Activated naive CD8-positive, alpha-beta T cell treated with anti-CD3 and anti-CD28 coated beads, Interleukin-2, amount 50 U/mL, for 24 hours (primary cell): ENCODE data around the gene GGA1.
A peak's percentile ranks its signal among the peaks of the same experiment; 100 is the strongest.

Experiments
- ATAC-seq: fragments of 150-1000 bp; cut with Tn5 transposase; one replicate; pipeline ENCODE4 v1.10.0; 2021
- DNase-seq: peaks from one replicate; pipeline ENCODE4 v3.0.0; 2021
- H3K27ac Mint-ChIP-seq: one replicate; pipeline ENCODE4 v1.8.0; 2021; ENCODE audit warnings: mild to moderate bottlenecking, mixed read lengths
- H3K27me3 Mint-ChIP-seq: one replicate; pipeline ENCODE4 v1.8.0; 2021; ENCODE audit warnings: mixed read lengths
- H3K36me3 Mint-ChIP-seq: one replicate; pipeline ENCODE4 v1.8.0; 2021; ENCODE audit warnings: low read depth, mixed read lengths
- H3K4me1 Mint-ChIP-seq: one replicate; pipeline ENCODE4 v1.8.0; 2021; ENCODE audit warnings: mixed read lengths
- H3K4me3 Mint-ChIP-seq: one replicate; pipeline ENCODE4 v1.8.0; 2021; ENCODE audit warnings: mild to moderate bottlenecking, moderate library complexity, mixed read lengths
- H3K9me3 Mint-ChIP-seq: one replicate; pipeline ENCODE4 v1.8.0; 2021; ENCODE audit warnings: mixed read lengths

The GGA1 gene

GRCh38 chr22:37611207-37611606 is 2.6 kb downstream of the GGA1 start:
- H3K4me3 Mint-ChIP-seq, result no peak overlapping the region
- H3K36me3 Mint-ChIP-seq, result peaks cover 12% of the 10 kb centered on the region
- peak overlapping the region; percentile 47 for H3K27ac Mint-ChIP-seq
- peaks cover 37% of the 10 kb centered on the region for H3K4me1 Mint-ChIP-seq
- DNase-seq (no peak), ATAC-seq (no peak)
- no peaks in the 10 kb centered on the region for H3K9me3 Mint-ChIP-seq
- H3K27me3 Mint-ChIP-seq, result no peaks in the 10 kb centered on the region

GRCh38 chr22:37616201-37617083 is 7.8 kb downstream of the GGA1 start:
- Mint-ChIP-seq H3K27me3 (no peaks in the 10 kb centered on the region), H3K4me1 (no peaks in the 10 kb centered on the region), H3K27ac (no peak overlapping the region), H3K4me3 (no peak overlapping the region), H3K36me3 (peaks cover 24% of the 10 kb centered on the region), H3K9me3 (no peaks in the 10 kb centered on the region)
- ATAC-seq (no peak), DNase-seq (no peak)

- no peaks in the 10 kb centered on the region for H3K27me3 Mint-ChIP-seq
- H3K36me3 Mint-ChIP-seq, result peaks cover 26% of the 10 kb centered on the region
- no peak overlapping the region for H3K4me3 Mint-ChIP-seq
- DNase-seq (no peak), ATAC-seq (no peak)
- no peaks in the 10 kb centered on the region for H3K9me3 Mint-ChIP-seq
- H3K4me1 Mint-ChIP-seq, result no peaks in the 10 kb centered on the region
- H3K27ac Mint-ChIP-seq, result no peak overlapping the region
Measured at GRCh38 chr22:37617431-37617830, 8.8 kb downstream of the GGA1 start.

GRCh38 chr22:37618072-37618656 is 9.5 kb downstream of the GGA1 start:
- Mint-ChIP-seq H3K27me3 (no peaks in the 10 kb centered on the region), H3K27ac (no peak overlapping the region), H3K36me3 (peaks cover 28% of the 10 kb centered on the region), H3K4me3 (no peak overlapping the region), H3K9me3 (no peaks in the 10 kb centered on the region), H3K4me1 (peaks cover 3% of the 10 kb centered on the region)
- DNase-seq (no peak), ATAC-seq (no peak)

GRCh38 chr22:37618674-37619073 is 10.0 kb downstream of the GGA1 start:
- no peaks in the 10 kb centered on the region for H3K9me3 Mint-ChIP-seq

GRCh38 chr22:37619991-37620390 is 11.4 kb downstream of the GGA1 start:
- H3K4me1 Mint-ChIP-seq, result peaks cover 14% of the 10 kb centered on the region
- no peaks in the 10 kb centered on the region for H3K9me3 Mint-ChIP-seq
- ATAC-seq, result no peak
- H3K4me3 Mint-ChIP-seq, result no peak overlapping the region
- no peak for DNase-seq
- no peaks in the 10 kb centered on the region for H3K27me3 Mint-ChIP-seq
- no peak overlapping the region for H3K27ac Mint-ChIP-seq
- peaks cover 28% of the 10 kb centered on the region for H3K36me3 Mint-ChIP-seq

More at GRCh38 chr22:37618674-37619073, 10.0 kb downstream of the GGA1 start:
- peaks cover 27% of the 10 kb centered on the region for H3K36me3 Mint-ChIP-seq
- DNase-seq (no peak), ATAC-seq (no peak)
- no peak overlapping the region for H3K27ac Mint-ChIP-seq
- peaks cover 4% of the 10 kb centered on the region for H3K4me1 Mint-ChIP-seq
- H3K4me3 Mint-ChIP-seq, result no peak overlapping the region
- no peaks in the 10 kb centered on the region for H3K27me3 Mint-ChIP-seq

- DNase-seq (no peak), ATAC-seq (no peak)
- peaks cover 24% of the 10 kb centered on the region for H3K36me3 Mint-ChIP-seq
- H3K9me3 Mint-ChIP-seq, result no peaks in the 10 kb centered on the region
- H3K27me3 Mint-ChIP-seq, result no peaks in the 10 kb centered on the region
- no peak overlapping the region for H3K4me3 Mint-ChIP-seq
- H3K27ac Mint-ChIP-seq, result no peak overlapping the region
- H3K4me1 Mint-ChIP-seq, result peaks cover 29% of the 10 kb centered on the region
Measured at GRCh38 chr22:37621352-37621860, 12.8 kb downstream of the GGA1 start.

GRCh38 chr22:37623075-37624016 is 14.7 kb downstream of the GGA1 start:
- ATAC-seq (peak; percentile 63), DNase-seq (peak; percentile 84)
- Mint-ChIP-seq H3K27ac (peak overlapping the region; percentile 79), H3K36me3 (peaks cover 20% of the 10 kb centered on the region), H3K4me3 (no peak overlapping the region), H3K9me3 (no peaks in the 10 kb centered on the region), H3K27me3 (no peaks in the 10 kb centered on the region), H3K4me1 (peaks cover 47% of the 10 kb centered on the region)

GRCh38 chr22:37624017-37624365 is 15.4 kb downstream of the GGA1 start:
- no peak for ATAC-seq
- no peak overlapping the region for H3K4me3 Mint-ChIP-seq

GRCh38 chr22:37624876-37625275 is 16.2 kb downstream of the GGA1 start:
- peaks cover 14% of the 10 kb centered on the region for H3K36me3 Mint-ChIP-seq
- peaks cover 50% of the 10 kb centered on the region for H3K4me1 Mint-ChIP-seq
- DNase-seq (no peak), ATAC-seq (no peak)
- H3K27ac Mint-ChIP-seq, result peak overlapping the region; percentile 71
- no peak overlapping the region for H3K4me3 Mint-ChIP-seq
- H3K27me3 Mint-ChIP-seq, result no peaks in the 10 kb centered on the region
- H3K9me3 Mint-ChIP-seq, result no peaks in the 10 kb centered on the region

More at GRCh38 chr22:37624017-37624365, 15.4 kb downstream of the GGA1 start:
- Mint-ChIP-seq H3K27ac (no peak overlapping the region), H3K9me3 (no peaks in the 10 kb centered on the region), H3K36me3 (peaks cover 14% of the 10 kb centered on the region), H3K4me1 (peaks cover 50% of the 10 kb centered on the region), H3K27me3 (no peaks in the 10 kb centered on the region)
- no peak for DNase-seq

- no peaks in the 10 kb centered on the region for H3K9me3 Mint-ChIP-seq
- DNase-seq, result no peak
- no peak overlapping the region for H3K4me3 Mint-ChIP-seq
- H3K36me3 Mint-ChIP-seq, result peaks cover 13% of the 10 kb centered on the region
- H3K27me3 Mint-ChIP-seq, result no peaks in the 10 kb centered on the region
- H3K4me1 Mint-ChIP-seq, result peaks cover 50% of the 10 kb centered on the region
- peak overlapping the region; percentile 71 for H3K27ac Mint-ChIP-seq
- ATAC-seq, result no peak
Measured at GRCh38 chr22:37625737-37626136, 17.1 kb downstream of the GGA1 start.

GRCh38 chr22:37626144-37626543 is 17.5 kb downstream of the GGA1 start:
- DNase-seq (no peak), ATAC-seq (no peak)
- Mint-ChIP-seq H3K4me3 (no peak overlapping the region), H3K9me3 (no peaks in the 10 kb centered on the region), H3K27me3 (no peaks in the 10 kb centered on the region), H3K27ac (peak overlapping the region; percentile 71), H3K36me3 (peaks cover 13% of the 10 kb centered on the region), H3K4me1 (peaks cover 50% of the 10 kb centered on the region)

GRCh38 chr22:37626556-37627075 is 18.0 kb downstream of the GGA1 start:
- Mint-ChIP-seq H3K27ac (peak overlapping the region; percentile 83), H3K4me3 (peak overlapping the region; percentile 28), H3K9me3 (no peaks in the 10 kb centered on the region), H3K36me3 (peaks cover 13% of the 10 kb centered on the region), H3K27me3 (no peaks in the 10 kb centered on the region), H3K4me1 (peaks cover 53% of the 10 kb centered on the region)
- ATAC-seq, result no peak
- no peak for DNase-seq

- H3K36me3 Mint-ChIP-seq, result peaks cover 13% of the 10 kb centered on the region
- H3K4me3 Mint-ChIP-seq, result peak overlapping the region; percentile 28
- peak overlapping the region; percentile 83 for H3K27ac Mint-ChIP-seq
- H3K9me3 Mint-ChIP-seq, result no peaks in the 10 kb centered on the region
- H3K27me3 Mint-ChIP-seq, result no peaks in the 10 kb centered on the region
- DNase-seq, result no peak
- peaks cover 58% of the 10 kb centered on the region for H3K4me1 Mint-ChIP-seq
- ATAC-seq, result no peak
Measured at GRCh38 chr22:37627121-37627520, 18.5 kb downstream of the GGA1 start.
